Astrocyte (in vitro differentiated cells and primary cell): ENCODE measurements around the gene DNAL4.

Experiments
- CTCF ChIP-seq: IDR thresholded peaks from 2 replicates; pipeline ENCODE4 v1.5.1; 2011; ENCODE audit warnings: low read depth, mild to moderate bottlenecking, inconsistent platforms, low read length, moderate library complexity; ENCODE audit not compliant: insufficient read depth
- EZH2 ChIP-seq: IDR thresholded peaks from 2 replicates; pipeline ENCODE4 v1.6.1; 2012; ENCODE audit warnings: mild to moderate bottlenecking, low read length, inconsistent platforms; ENCODE audit not compliant: insufficient read depth

GRCh38 chr22:38770257-38770949 is 23.5 kb downstream of the DNAL4 start:
- TF ChIP-seq CTCF: no peak
- no peak for TF ChIP-seq EZH2
